CD8-positive, alpha-beta memory T cell (primary cell): ENCODE results near the gene NOP10. TPM values are rescaled to one million over a fixed set of nuclear protein-coding genes. Genes with fewer than 3 reads are reported as not detected.
"Not testable (repeated sequence)": the region's sequence is repeated elsewhere in the genome, so short reads cannot be mapped to it uniquely, and the experiment has no call there.

Source experiments
- CTCF ChIA-PET: fragments of 350-600 bp; sonication (Branson Sonifier 250); formaldehyde crosslinking; loops from one replicate; lab custom pipeline; 2021; ENCODE audit warnings: antibody characterized with exemption; lab: Charles Lee
- POLR2A ChIA-PET: fragments of 350-600 bp; sonication (Branson Sonifier 250); formaldehyde crosslinking; loops from one replicate; lab custom pipeline; 2021; ENCODE audit warnings: antibody characterized with exemption; lab: Charles Lee
- DNase-seq, 5 donors: peaks; one replicate each; pipeline versions ENCODE4 v3.0.0 to v3.0.0-alpha.2; 2020 to 2022; ENCODE audit warnings: mixed read lengths in 1 of 5
- H3K27ac ChIP-seq: one replicate; pipeline ENCODE4 v1.7.0; 2013; ENCODE audit warnings: low read depth, mild to moderate bottlenecking, low read length, moderate library complexity
- H3K27me3 ChIP-seq: 2 replicates; pipeline ENCODE4 v1.7.0; 2013; ENCODE audit warnings: low read length, mild to moderate bottlenecking; ENCODE audit not compliant: insufficient read depth, poor library complexity, severe bottlenecking
- H3K36me3 ChIP-seq: 2 replicates; pipeline ENCODE4 v1.7.0; 2013; ENCODE audit warnings: mild to moderate bottlenecking, low read length, moderate library complexity; ENCODE audit not compliant: insufficient read depth
- H3K4me1 ChIP-seq: 2 replicates; pipeline ENCODE4 v1.7.0; 2013; ENCODE audit warnings: mild to moderate bottlenecking, low read length, moderate library complexity; ENCODE audit not compliant: insufficient read depth
- H3K4me3 ChIP-seq: 2 replicates; pipeline ENCODE4 v1.7.0; 2013; ENCODE audit warnings: mild to moderate bottlenecking, low read length
- H3K9me3 ChIP-seq: 2 replicates; pipeline ENCODE4 v1.7.0; 2013; ENCODE audit warnings: mild to moderate bottlenecking, low read length
- H3K27ac Mint-ChIP-seq, 8 donors: one replicate each; pipeline ENCODE4 v1.8.0; 2020 to 2021; ENCODE audit warnings: mixed read lengths in 8 of 8, mild to moderate bottlenecking in 6 of 8, inconsistent platforms in 3 of 8, moderate library complexity in 3 of 8
- H3K27me3 Mint-ChIP-seq, 2 donors: one replicate each; pipeline ENCODE4 v1.8.0; 2020 to 2021; ENCODE audit warnings: mixed read lengths in 2 of 2, mild to moderate bottlenecking in 1 of 2, moderate library complexity in 1 of 2
- H3K36me3 Mint-ChIP-seq, 3 donors: one replicate each; pipeline ENCODE4 v1.8.0; 2020 to 2021; ENCODE audit warnings: mixed read lengths in 3 of 3, inconsistent platforms in 1 of 3, mild to moderate bottlenecking in 1 of 3
- H3K4me1 Mint-ChIP-seq, 3 donors: one replicate each; pipeline ENCODE4 v1.8.0; 2020 to 2021; ENCODE audit warnings: mixed read lengths in 3 of 3, inconsistent platforms in 1 of 3, mild to moderate bottlenecking in 1 of 3
- H3K4me3 Mint-ChIP-seq, 7 donors: one replicate each; pipeline ENCODE4 v1.8.0; 2020 to 2021; ENCODE audit warnings: mixed read lengths in 7 of 7, mild to moderate bottlenecking in 6 of 7, moderate library complexity in 4 of 7, inconsistent platforms in 2 of 7
- H3K9me3 Mint-ChIP-seq, 5 donors: one replicate each; pipeline ENCODE4 v1.8.0; 2020 to 2022; ENCODE audit warnings: mixed read lengths in 5 of 5, mild to moderate bottlenecking in 3 of 5, moderate library complexity in 2 of 5, inconsistent platforms in 1 of 5
- polyA plus RNA-seq: library from polyadenylated mRNA; unstranded; fragments of 300-500 nt; fragmentation: Illumina TruSeq; gene quantifications from one replicate; pipeline ENCODE4 v1.2.3, GENCODE V29; 2021
- total RNA-seq, 2 experiments: library from RNA; stranded (reverse); gene quantifications; one replicate each; pipeline ENCODE4 v1.2.3, GENCODE V29; 2021

NOP10 gene
- total and polyA plus RNA-seq, 3 experiments from 2014 or later: 284 to 294 (median 292) TPM

DNA sequence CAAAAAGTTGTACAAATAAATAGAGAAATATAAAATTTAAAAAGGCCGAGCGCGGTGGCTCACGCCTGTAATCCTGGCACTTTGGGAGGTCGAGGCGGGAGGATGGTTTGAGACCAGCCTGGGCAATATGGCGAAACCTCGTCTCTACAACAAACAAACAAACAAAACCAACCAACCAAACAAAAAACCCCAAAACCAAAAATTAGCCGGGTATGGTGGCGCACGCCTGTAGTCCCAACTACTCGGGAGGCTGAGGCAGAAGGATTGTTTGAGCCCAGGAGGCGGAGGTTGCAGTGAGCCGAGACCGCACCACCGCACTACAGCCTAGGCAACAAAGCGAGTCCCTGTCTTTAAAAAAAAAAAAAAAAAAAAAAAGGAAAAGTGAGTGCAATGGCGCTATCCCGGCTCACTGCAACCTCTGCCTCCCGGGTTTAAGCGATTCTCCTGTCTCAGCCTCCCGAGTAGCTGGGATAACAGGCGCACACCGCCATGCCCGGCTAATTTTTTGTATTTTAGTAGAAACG is 661 bp downstream of the NOP10 start:
- Histone ChIP-seq H3K27ac (peak overlapping the region; percentile 79), H3K4me3 (peak overlapping the region; percentile 82), H3K4me1 (peaks cover 19% of the 10 kb centered on the region)
- CTCF ChIA-PET: interaction anchor here (0.6 to 4.8 kb wide), 15 partner anchors 8 to 153 kb away, joined by 3 to 60 read pairs (median 5); partner anchors contain the start of genes KATNBL1 and LPCAT4
- H3K27me3 ChIP-seq, DNase-seq, H3K36me3 ChIP-seq, H3K27me3 Mint-ChIP-seq, H3K9me3 ChIP-seq, H3K9me3 Mint-ChIP-seq: not testable (repeated sequence)
- peaks cover 0 to 30% (median 0%) of the 10 kb centered on the region in 3 donors for H3K36me3 Mint-ChIP-seq
- H3K4me3 Mint-ChIP-seq: peak overlapping the region in 1 of 7 donors; percentile 75
- H3K4me1 Mint-ChIP-seq: peaks cover 21 to 27% (median 24%) of the 10 kb centered on the region in 3 donors
- POLR2A ChIA-PET: interaction anchor here (0.7 to 1.8 kb wide), 3 partner anchors 25 to 303 kb away, joined by 4 to 32 read pairs (median 9); partner anchors contain the start of genes AVEN, GOLGA8A and LPCAT4
- H3K27ac Mint-ChIP-seq: peak overlapping the region in 4 of 8 donors; percentile 83 to 92 (median 88)

DNA sequence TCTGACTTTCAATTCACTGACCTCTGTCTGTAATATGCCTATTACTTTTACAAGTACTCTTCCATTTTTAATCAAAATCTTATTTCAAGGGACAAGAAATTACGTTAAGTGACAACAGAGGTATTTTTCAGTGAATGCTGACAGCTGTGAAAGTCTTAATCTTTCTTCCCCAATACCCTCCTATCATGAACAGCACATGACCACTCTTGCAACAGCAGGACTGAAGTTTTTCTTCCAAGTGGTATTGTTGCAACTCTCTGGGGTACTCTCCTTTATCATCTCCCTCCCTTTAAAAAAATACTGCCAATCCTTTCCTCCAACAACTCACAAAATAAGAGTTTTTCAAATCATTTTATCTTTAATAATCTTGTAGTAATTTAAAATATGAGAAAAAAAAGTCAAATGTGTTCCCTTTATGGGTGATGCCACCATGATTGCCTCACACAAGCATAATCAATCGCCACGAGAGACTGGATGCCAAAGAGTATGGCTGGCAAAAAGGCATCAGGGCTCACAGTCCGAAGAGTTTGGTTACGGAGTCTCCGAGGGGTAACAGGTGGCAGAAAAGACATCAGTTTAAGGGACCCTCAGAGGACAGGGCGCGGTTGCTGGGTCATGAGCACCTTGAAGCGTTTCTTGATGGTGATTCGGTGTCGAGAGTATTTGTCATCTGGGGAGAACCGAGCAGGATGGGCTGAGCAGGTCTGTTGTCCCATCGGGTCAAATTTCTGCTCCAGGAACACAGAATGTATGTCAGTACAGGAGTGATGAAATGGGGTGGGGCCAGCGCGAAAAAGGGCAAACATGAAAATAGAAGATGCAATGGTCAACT is 1.3 kb downstream of the NOP10 start:
- Histone ChIP-seq H3K27me3 (no peaks in the 10 kb centered on the region), H3K36me3 (peaks cover 6% of the 10 kb centered on the region), H3K4me3 (peak overlapping the region; percentile 82), H3K9me3 (no peaks in the 10 kb centered on the region), H3K4me1 (peaks cover 23% of the 10 kb centered on the region), H3K27ac (no peak overlapping the region)
- Mint-ChIP-seq H3K36me3 (peaks cover 0 to 36% (median 0%) of the 10 kb centered on the region in 3 donors), H3K27me3 (peaks cover 0 to 3% of the 10 kb centered on the region in 2 donors), H3K9me3 (no peaks in the 10 kb centered on the region), H3K4me1 (peaks cover 27 to 34% (median 30%) of the 10 kb centered on the region in 3 donors), H3K27ac (peak overlapping the region in 6 of 8 donors; percentile 83 to 92 (median 88)), H3K4me3 (peak overlapping the region in 1 of 7 donors; percentile 75)
- ChIA-PET POLR2A (no interaction called here), CTCF (interaction anchor here (4.8 kb wide), 1 partner anchor 25 kb away, joined by 60 read pairs; the partner anchor contains the start of gene LPCAT4)
- no peak for DNase-seq

DNA sequence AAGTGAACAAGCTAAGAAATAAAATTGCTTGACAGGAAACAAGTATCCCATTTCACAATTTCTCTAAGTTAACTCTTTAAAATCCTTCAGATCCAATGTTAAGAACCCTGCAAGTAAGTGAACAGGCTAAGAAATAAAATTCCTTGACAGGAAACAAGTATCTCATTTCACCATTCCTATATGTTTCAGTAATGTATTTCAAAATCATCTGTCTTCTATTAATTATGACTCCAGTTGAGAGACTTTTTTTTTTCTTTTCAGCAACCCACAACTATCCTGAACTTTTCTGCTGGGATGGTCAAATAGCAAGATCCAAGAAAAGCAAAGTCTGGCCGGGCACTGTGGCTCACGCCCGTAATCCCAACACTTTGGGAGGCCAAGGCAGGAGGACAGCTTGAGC is 3.0 kb downstream of the NOP10 start:
- H3K4me1 Mint-ChIP-seq: peaks cover 43 to 51% (median 47%) of the 10 kb centered on the region in 3 donors
- Histone ChIP-seq H3K9me3 (no peaks in the 10 kb centered on the region), H3K4me1 (peaks cover 37% of the 10 kb centered on the region), H3K36me3 (peaks cover 6% of the 10 kb centered on the region), H3K4me3 (no peak overlapping the region), H3K27me3 (no peaks in the 10 kb centered on the region), H3K27ac (no peak overlapping the region)
- peak overlapping the region in 5 of 8 donors; percentile 6 to 64 (median 52) for H3K27ac Mint-ChIP-seq
- no peak for DNase-seq
- ChIA-PET POLR2A (no interaction called here), CTCF (interaction anchor here (0.7 to 3.7 kb wide), 2 partner anchors 12 to 27 kb away, joined by 4 to 19 read pairs; partner anchors contain the start of gene LPCAT4)
- H3K36me3 Mint-ChIP-seq: peaks cover 0 to 38% (median 0%) of the 10 kb centered on the region in 3 donors
- H3K4me3 Mint-ChIP-seq: peak overlapping the region in 2 of 7 donors; percentile 13 to 22
- H3K27me3 Mint-ChIP-seq: peaks cover 0 to 3% of the 10 kb centered on the region in 2 donors
- H3K9me3 Mint-ChIP-seq: no peaks in the 10 kb centered on the region

DNA sequence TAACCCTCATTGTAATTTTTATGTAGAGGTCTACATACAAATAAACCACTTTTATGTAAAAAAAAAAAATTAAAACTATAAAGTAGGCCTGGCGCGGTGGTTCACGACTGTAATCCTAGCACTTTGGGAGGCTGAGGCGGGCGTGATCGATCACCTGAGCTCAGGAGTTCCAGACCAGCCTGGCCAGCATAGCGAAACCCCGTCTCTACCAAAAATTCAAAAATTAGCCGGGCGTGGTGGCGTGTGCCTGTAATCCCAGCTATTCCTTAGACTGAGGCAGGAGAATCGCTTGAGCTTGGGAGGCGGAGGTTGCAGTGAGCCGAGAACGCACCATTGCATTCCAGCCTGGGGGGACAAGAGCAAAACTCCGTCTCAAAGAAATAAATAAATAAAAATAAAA is 4.6 kb downstream of the NOP10 start:
- Histone ChIP-seq H3K27me3 (no peaks in the 10 kb centered on the region), H3K27ac (no peak overlapping the region), H3K9me3 (no peaks in the 10 kb centered on the region), H3K4me1 (peaks cover 52% of the 10 kb centered on the region), H3K4me3 (peak overlapping the region; percentile 89), H3K36me3 (peaks cover 6% of the 10 kb centered on the region)
- Mint-ChIP-seq H3K27ac (peak overlapping the region in 4 of 8 donors; percentile 49 to 88 (median 82)), H3K36me3 (peaks cover 0 to 38% (median 0%) of the 10 kb centered on the region in 3 donors), H3K27me3 (peaks cover 0 to 3% of the 10 kb centered on the region in 2 donors), H3K9me3 (no peaks in the 10 kb centered on the region), H3K4me3 (peak overlapping the region in 6 of 7 donors; percentile 34 to 100 (median 85)), H3K4me1 (peaks cover 57 to 67% (median 63%) of the 10 kb centered on the region in 3 donors)
- POLR2A ChIA-PET: interaction anchor here (0.7 to 4.2 kb wide), 5 partner anchors 10 to 245 kb away, joined by 3 to 42 read pairs (median 8); partner anchors contain the start of genes GOLGA8B and LPCAT4
- CTCF ChIA-PET: interaction anchor here (1.3 to 3.9 kb wide), 4 partner anchors 10 to 97 kb away, joined by 3 to 39 read pairs (median 11); partner anchors contain the start of gene LPCAT4
- no peak for DNase-seq

DNA sequence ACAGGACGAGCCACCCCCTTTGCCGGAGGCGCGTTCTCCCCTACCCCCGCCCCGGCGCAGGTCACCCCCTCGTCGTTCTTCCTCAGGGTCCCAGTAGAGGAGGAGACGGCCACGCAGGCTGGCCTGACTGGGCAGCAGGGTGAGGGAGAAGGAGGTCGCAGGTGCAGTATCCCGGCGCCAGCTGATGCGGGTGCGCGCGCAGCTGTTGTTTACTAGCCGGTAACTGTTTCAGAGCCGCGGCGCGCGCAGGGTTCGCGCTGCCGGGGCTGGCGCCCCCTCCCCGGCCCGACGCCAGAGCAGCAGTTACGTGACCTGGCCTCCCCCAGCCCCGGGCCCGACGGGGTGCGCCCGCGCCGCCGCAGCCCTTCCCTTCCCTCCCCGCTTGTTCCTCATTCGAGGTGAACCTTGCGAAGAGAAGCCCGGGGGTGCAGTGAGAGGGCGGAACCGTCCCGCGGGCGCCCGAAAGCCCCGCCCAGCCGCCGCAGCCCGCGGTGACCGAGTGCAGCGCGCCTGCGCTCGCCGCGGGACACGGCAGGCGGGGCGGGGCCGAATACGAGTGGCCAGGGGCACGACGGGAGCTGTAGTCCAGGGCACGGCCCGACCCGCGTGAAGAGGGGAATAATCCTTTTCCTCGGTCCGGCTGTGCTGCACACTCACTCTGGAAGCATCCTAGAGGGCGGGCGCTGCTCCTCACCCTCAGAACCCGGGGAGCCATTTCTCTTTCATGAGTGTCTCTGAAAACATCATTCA is 5.2 kb downstream of the NOP10 start, which contains the start of gene SLC12A6:
TSS of gene SLC12A6 (minus strand) at position 225 of the 750 bp plus-strand sequence. CDS start 1,101 bp downstream, outside the sequence.
- Histone ChIP-seq H3K9me3 (no peaks in the 10 kb centered on the region), H3K4me1 (peaks cover 58% of the 10 kb centered on the region), H3K4me3 (peak within 1 kb of the TSS; percentile 89), H3K27ac (peak within 1 kb of the TSS; percentile 85), H3K36me3 (peaks cover 6% of the 10 kb centered on the region), H3K27me3 (no peaks in the 10 kb centered on the region)
- CTCF ChIA-PET: interaction anchor here (0.7 to 3.9 kb wide), 6 partner anchors 10 to 246 kb away, joined by 3 to 39 read pairs (median 3); partner anchors contain the start of genes GOLGA8B and LPCAT4
- DNase-seq: peak; percentile 86 to 94 (median 91)
- Mint-ChIP-seq H3K36me3 (peaks cover 0 to 38% (median 0%) of the 10 kb centered on the region in 3 donors), H3K27me3 (peaks cover 0 to 3% of the 10 kb centered on the region in 2 donors), H3K4me3 (peak within 1 kb of the TSS; percentile 91 to 100 (median 97)), H3K4me1 (peaks cover 59 to 71% (median 69%) of the 10 kb centered on the region in 3 donors), H3K27ac (peak within 1 kb of the TSS; percentile 85 to 99 (median 96)), H3K9me3 (no peaks in the 10 kb centered on the region)
- POLR2A ChIA-PET: interaction anchor here (0.7 to 4.2 kb wide), 10 partner anchors 9 to 246 kb away, joined by 3 to 42 read pairs (median 4); partner anchors contain the start of genes EMC7, GOLGA8B, LPCAT4 and PGBD4

DNA sequence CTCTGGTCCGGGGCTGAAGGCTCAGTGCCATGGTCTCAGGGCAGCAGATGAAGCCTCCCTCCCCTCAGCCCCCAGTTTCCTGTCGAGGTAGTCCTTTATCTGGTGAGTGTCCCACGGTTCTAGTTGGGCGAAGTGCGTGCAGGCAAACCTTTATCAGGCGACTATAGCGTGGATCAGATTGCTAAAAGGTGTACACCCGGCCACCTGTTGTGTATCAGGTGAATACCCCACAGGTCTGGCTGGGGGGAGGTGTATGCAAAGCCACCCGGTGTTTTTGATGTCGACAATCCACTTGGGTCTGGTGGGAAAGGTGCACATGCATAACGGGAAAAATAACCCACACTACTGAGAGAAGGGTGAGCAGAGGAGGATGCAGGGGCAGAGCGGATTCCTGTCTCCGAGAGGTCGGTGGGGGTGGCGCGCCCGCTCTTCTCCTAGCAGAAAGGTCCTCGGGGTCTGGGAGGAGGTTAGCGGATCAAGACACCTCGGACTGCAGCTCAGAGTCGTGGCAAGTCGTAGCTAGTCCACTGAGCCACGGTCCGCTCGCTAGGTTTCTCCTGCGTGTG is 5.9 kb downstream of the NOP10 start:
- Histone ChIP-seq H3K27ac (peak overlapping the region; percentile 85), H3K27me3 (no peaks in the 10 kb centered on the region), H3K4me1 (peaks cover 64% of the 10 kb centered on the region), H3K4me3 (peak overlapping the region; percentile 89), H3K9me3 (no peaks in the 10 kb centered on the region), H3K36me3 (peaks cover 6% of the 10 kb centered on the region)
- CTCF ChIA-PET: interaction anchor here (0.7 to 3.9 kb wide), 4 partner anchors 9 to 246 kb away, joined by 3 to 39 read pairs (median 11); partner anchors contain the start of genes GOLGA8B and LPCAT4
- peak overlapping the region; percentile 91 to 100 (median 97) for H3K4me3 Mint-ChIP-seq
- DNase-seq: no peak
- H3K27ac Mint-ChIP-seq: peak overlapping the region; percentile 85 to 99 (median 96)
- POLR2A ChIA-PET: interaction anchor here (0.6 to 4.2 kb wide), 8 partner anchors 9 to 246 kb away, joined by 3 to 42 read pairs (median 4); partner anchors contain the start of genes EMC7, GOLGA8B, LPCAT4 and PGBD4
- peaks cover 59 to 75% (median 71%) of the 10 kb centered on the region in 3 donors for H3K4me1 Mint-ChIP-seq
- peaks cover 0 to 3% of the 10 kb centered on the region in 2 donors for H3K27me3 Mint-ChIP-seq
- H3K9me3 Mint-ChIP-seq: no peaks in the 10 kb centered on the region
- H3K36me3 Mint-ChIP-seq: peaks cover 0 to 36% (median 0%) of the 10 kb centered on the region in 3 donors
